GM18505 (cell line): ENCODE results near the gene EDA2R.

Experiments used
- ATAC-seq: cut with Tn5 transposase; IDR thresholded peaks from one replicate; pipeline ENCODE4 v1.9.1; 2021; ENCODE audit not compliant: unreplicated experiment
- POLR2A ChIP-seq: IDR thresholded peaks from 4 replicates; pipeline ENCODE4 v1.6.1; 2011; ENCODE audit warnings: borderline replicate concordance; ENCODE audit not compliant: insufficient read depth, insufficient read length; ENCODE audit errors: extremely low read depth

The EDA2R gene, protein sequence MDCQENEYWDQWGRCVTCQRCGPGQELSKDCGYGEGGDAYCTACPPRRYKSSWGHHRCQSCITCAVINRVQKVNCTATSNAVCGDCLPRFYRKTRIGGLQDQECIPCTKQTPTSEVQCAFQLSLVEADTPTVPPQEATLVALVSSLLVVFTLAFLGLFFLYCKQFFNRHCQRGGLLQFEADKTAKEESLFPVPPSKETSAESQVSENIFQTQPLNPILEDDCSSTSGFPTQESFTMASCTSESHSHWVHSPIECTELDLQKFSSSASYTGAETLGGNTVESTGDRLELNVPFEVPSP

DNA sequence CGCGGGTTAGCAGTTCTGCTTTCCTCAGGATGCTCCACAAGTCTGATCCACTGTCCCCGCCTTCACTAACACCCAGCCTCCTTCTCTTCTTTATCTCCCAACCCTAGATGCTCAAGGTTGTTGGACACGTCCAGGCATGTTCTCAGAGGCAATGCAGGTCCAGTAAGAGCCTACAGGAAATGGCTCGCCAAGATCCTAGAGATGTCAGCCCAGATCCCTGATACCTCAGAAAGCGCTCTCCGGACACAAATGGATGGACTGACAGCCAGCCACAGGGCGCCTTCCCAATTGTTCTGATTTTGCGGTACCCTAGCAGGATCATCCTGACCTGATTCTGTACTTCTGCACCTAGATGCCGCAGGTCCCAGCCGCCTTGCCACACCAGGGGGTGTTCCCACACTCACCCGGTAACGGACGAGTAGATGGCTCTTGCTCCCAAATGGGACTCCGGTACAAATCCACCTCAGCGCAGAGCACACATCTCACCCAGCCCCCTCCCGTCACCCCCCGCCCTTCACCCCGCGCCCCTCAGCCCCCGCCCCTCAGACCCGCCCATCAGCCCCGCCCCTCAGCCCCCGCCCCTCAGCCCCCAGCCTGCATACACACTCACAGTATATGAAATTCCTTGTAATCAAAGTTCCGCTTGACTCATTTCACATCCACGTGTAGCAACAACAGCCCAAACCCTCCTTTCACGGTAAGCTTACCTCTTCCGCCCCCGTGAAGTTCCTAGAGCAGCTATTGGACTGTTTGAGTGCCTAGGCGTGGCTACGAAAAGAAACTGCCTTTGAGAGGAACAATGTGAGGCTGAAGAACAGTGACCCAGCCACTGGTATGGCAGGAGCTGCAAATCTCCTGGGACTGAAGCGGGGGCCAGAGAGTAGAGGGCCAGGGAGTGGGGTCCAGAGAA, at the start of gene EDA2R:
EDA2R (minus strand) TSS at position 488 of the 910 bp plus-strand sequence. CDS start 23,058 bp downstream, outside the sequence.
- ATAC-seq: peak; percentile 92

DNA sequence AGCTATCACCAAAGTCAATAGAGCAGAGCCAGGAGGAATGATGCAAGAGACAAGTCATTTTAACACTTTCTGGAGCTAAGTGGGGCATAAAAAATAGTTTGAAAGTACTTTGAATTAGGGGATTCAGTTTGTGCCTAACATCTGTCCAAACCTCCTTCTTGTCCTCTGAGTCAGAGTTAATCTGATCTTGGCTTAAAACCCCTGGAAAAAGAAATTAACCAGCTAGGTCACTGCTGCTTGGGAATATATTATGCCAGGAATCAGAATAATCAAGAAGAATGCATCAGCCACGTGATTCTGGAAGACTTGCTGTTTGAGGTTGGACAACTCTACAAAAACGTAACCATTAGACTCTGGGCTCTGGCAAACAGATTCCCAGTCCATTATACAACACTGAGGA, 45.3 kb upstream of the EDA2R start:
- no peak for TF ChIP-seq POLR2A
- ATAC-seq: no peak

More for the DNA sequence above, at the start of gene EDA2R:
- TF ChIP-seq POLR2A: no peak

DNA sequence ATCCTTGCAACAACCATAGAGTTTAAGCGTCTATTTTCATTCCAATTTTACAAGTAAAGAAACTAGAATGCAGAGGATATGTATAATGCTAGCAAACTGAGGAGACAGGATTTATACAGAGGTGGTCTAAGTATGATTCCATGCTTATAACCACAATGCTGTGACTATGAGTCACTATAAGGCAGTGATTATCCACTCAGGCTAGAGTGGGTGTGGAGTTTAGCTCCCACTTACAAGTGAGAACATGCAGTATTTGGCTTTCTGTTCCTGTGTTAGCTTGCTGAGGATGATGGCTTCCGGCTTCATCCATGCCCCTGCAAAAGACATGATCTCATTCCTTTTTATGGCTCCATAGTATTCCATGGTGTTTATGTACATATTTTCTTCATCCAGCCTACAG, 41.6 kb upstream of the EDA2R start:
- no peak for TF ChIP-seq POLR2A

DNA sequence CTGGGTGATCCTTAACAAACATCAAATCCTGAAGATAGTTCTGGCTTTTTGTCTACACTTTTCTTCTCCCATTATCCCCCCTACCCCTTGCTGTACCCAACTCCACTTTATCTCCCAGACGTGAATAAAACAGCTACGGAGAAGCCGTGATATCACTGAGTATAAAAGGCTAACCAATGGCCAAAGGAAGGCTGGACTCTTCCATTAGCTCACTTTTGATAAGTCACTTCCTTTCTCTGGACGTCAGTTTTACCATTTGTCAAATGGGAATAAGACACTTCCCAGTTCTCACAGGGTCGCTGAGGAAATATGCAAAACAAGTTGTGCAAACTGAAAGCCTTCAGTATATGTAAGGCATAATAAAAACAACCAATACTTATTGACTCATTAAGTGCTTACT, 38.6 kb upstream of the EDA2R start:
- no peak for TF ChIP-seq POLR2A
- ATAC-seq: no peak

More for the DNA sequence above, 41.6 kb upstream of the EDA2R start:
- ATAC-seq: no peak

DNA sequence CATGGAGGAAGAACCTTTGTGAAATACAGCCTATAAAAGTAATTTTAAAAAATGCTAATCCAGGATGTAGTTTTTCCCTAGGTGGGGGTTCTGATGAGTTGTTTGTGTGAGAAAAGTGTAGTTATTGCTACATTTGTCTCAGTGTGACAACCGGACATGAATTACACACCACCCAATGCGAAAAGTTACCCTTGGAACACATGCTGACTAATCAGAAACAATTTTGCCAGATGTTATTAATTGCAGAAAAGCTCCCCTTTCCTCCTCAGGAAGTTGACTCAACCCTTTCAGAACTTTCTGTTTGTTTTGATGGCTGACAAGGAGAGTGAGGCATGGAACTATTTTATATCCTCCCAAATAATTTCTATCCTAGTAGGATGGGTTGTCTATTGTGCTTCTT, 38.1 kb upstream of the EDA2R start:
- ATAC-seq: no peak
- no peak for TF ChIP-seq POLR2A

DNA sequence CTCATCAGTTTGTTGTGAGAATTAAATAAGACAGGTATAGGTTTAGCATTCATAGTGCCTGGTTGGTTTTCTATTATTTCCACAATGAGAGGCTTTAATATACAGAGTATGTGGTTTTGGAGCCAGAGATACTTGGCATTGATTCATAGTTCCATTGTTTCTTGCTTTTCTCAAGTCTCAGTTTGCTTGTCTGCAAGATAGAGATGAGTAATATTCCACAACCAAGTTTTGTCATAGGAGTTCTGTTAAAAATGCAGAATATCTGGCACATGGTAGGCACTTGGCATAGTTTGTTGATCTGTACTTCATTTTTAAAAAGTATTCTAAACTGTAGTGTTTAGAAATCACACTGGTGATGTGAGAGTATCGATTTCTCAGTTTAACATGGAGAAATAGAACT, 37.5 kb upstream of the EDA2R start:
- no peak for ATAC-seq
- no peak for TF ChIP-seq POLR2A

DNA sequence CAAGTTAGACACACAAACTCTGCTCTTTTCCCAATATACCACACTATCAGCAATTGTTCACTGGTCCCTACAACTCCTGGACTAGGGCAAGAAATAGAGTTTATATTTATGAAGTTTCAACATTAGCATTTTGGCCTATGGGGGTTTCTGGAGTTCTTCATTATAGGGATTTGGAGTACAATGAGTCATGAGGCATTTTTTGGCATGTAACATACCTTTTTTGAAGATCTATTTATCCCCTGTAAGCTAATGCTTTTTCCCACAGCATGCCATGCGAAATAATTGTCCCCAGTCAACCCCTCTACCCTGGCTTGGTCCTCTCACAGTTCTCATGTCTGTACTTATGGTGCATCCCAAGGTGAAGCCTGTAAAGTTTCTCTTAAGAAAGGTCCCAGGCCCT, 36.7 kb upstream of the EDA2R start:
- no peak for TF ChIP-seq POLR2A
- ATAC-seq: no peak

DNA sequence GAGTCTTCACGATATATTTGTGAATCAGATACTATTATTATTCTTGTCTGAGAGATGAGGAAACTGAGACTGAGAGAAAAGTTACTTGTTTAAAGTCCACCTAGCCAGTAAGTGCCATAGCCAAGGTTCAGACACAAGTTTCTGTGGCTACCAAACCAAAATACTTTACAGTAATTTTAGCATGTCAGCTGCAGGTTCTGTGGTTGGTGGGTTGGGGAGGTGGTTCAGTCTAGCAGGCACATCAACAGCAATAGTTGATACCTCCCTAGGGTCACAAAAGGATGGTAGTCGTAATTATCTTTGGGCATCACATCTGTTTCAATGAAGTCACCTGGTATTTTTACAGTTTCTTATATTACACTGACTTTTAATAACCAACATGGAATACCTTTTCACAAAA, 35.6 kb upstream of the EDA2R start:
- no peak for TF ChIP-seq POLR2A
- ATAC-seq: no peak

DNA sequence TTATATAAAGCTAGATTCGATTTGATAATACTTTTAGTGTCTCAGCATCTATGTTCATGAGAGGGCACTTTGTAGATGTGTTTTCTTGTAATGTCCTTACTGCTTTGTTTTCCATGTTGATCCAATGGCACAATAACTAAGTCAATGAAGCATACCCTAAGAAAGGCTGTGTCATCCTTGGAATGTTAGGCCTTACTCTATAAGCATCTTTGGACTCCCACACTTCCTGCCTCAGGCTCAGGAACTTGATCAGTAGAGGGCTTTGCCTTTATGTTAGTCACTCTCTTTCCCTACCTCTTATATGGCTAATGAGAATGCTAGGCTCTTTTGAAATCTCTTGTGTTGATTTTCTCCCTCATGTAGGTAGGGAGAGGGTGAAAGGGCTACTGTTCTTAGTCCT, 33.2 kb upstream of the EDA2R start:
- no peak for TF ChIP-seq POLR2A
- no peak for ATAC-seq

DNA sequence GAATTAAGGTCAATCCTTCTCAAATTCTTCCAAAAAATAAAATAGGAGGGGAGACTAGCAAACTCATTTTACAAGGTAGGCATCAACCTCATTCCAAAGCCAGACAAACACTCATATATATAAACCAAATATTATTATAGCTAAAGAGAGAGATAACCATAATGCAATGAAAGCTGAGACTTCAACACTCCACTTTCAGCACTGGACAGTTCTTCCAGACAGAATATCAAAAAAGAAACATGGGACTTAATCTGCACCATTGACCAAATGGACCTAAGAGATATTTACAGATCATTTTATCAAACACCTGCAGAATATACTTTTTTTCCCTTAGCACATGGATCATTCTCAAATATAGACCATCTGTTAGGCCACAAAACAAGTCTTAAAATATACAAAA, 15.5 kb upstream of the EDA2R start:
- ATAC-seq: no peak
- TF ChIP-seq POLR2A: no peak

DNA sequence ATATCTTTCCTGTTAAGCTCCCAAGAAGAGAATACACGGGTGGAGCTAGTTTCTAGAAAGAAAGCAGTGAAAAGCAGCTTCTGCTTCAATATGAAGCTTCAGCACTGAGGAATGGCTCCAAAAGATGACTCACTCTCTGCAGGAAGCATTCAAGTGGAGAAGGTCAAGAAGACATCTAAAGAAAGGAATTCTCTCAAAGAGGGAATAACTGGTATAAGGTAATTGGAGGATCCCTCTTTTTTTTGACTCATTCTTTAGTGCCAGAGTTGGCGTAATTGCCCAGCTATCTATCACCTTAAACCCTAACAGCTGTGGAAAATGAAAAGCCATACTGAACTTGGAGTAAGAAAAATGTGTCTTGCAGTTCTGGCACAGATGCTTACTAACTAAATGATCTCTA, 3.5 kb downstream of the EDA2R start:
- no peak for TF ChIP-seq POLR2A
- ATAC-seq: no peak

DNA sequence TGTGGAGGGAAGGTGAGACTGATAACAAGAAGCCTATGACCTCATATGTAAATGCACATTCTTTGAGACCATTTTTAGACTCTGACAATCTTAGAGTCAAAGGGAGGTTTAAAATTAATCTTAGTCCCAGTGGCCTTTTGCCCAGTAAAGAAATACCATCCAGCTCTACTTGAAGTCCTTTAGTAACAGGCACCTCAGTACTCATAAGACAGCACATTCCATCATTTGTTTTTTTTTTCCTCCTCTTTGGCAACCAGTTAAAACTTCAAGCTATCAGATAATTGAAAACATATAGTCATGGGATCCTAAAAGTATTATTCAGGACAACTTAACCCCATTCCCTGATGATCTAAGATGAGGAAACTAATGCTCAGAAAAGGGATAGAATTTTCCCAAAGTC, 4.6 kb downstream of the EDA2R start:
- ATAC-seq: no peak
- no peak for TF ChIP-seq POLR2A

DNA sequence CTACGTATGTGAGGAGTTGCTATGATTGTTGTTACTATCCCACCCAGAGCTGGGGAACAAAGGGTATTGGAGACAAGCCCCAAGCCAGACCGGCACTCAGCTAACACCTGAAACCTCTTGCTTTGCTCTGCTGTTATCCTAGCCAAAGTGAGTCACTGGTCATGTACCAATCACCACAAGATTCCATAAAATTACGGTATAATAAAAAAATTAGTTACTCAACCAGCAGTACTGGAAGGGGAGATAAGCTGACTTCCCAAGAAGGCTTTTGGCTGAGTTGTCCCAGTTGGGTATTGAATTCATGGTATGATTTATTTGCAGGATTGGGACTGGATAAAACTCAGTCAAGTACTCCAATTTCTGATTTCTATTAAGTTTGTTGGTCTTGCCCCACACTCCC, 5.3 kb downstream of the EDA2R start:
- TF ChIP-seq POLR2A: no peak
- no peak for ATAC-seq

DNA sequence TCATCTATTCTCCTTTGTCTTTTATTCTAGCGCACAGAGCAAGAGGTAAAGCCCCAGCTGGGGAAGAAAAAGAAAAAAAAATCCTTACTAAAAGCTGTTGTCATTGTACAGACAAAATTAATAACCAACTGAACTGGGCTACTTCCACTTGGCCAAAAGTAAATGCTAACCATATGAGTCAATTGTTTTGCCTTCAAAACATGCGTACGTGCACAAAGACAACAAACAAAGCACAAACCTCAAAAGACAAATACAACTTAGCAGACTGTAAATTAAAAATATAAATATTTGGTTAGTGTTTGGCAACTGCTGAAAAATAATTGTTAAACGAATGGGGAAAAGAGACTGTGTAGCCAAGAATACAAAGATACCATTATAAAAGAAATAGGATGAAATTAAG, 5.9 kb downstream of the EDA2R start:
- no peak for ATAC-seq
- TF ChIP-seq POLR2A: no peak
